BE2C (cell line): ENCODE measurements around the gene PTGFR.

Experiments used
- DNase-seq: peaks from one replicate; pipeline ENCODE4 v3.0.0-alpha.2; 2020
- H3K27me3 ChIP-seq: fragments of 250-450 bp; sonication (Bioruptor Pico); 2 replicates; pipeline ENCODE4 v1.5.1; 2020; ENCODE audit warnings: mild to moderate bottlenecking
- H3K36me3 ChIP-seq: fragments of 250-450 bp; sonication (Bioruptor Pico); 2 replicates; pipeline ENCODE4 v1.5.1; 2020; ENCODE audit warnings: mild to moderate bottlenecking
- H3K4me1 ChIP-seq: fragments of 250-450 bp; sonication (Bioruptor Pico); 2 replicates; pipeline ENCODE4 v1.5.1; 2020
- H3K4me3 ChIP-seq: 2 replicates; pipeline ENCODE4 v1.5.1; 2011; ENCODE audit warnings: low read depth, low read length
- H3K9me3 ChIP-seq: fragments of 250-450 bp; sonication (Bioruptor Pico); 2 replicates; pipeline ENCODE4 v1.5.1; 2020
- TF ChIP-seq, protein P1 (sequence below): IDR thresholded peaks from 2 replicates; pipeline ENCODE4 v1.5.1; 2012; ENCODE audit warnings: mild to moderate bottlenecking, low read depth, low read length

Gene PTGFR

DNA sequence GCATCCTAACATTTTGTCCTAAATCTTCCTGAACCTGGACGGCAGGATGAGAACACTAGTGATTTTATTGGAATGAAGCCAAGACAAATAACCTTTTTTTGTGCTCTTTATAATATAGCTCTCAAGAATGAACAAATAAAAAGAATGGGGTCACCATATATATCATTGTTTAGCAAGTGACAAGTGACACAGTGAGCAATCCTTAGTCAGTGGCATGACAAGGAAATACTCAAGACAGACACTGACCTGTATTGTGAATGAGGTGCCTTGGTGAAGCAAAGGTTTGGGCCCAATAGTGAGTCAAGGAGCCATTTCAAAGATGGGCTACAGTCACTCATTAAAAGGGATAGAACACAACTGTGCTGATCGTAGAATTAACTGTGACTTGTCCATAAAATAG lies 35.7 kb downstream of the PTGFR start:
- no peaks in the 10 kb centered on the region for H3K4me1 ChIP-seq
- H3K27me3 ChIP-seq, result no peaks in the 10 kb centered on the region
- H3K36me3 ChIP-seq, result no peaks in the 10 kb centered on the region
- TF ChIP-seq, protein P1, sequence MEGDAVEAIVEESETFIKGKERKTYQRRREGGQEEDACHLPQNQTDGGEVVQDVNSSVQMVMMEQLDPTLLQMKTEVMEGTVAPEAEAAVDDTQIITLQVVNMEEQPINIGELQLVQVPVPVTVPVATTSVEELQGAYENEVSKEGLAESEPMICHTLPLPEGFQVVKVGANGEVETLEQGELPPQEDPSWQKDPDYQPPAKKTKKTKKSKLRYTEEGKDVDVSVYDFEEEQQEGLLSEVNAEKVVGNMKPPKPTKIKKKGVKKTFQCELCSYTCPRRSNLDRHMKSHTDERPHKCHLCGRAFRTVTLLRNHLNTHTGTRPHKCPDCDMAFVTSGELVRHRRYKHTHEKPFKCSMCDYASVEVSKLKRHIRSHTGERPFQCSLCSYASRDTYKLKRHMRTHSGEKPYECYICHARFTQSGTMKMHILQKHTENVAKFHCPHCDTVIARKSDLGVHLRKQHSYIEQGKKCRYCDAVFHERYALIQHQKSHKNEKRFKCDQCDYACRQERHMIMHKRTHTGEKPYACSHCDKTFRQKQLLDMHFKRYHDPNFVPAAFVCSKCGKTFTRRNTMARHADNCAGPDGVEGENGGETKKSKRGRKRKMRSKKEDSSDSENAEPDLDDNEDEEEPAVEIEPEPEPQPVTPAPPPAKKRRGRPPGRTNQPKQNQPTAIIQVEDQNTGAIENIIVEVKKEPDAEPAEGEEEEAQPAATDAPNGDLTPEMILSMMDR, result no peak
- DNase-seq, result no peak
- H3K9me3 ChIP-seq, result no peaks in the 10 kb centered on the region
- H3K4me3 ChIP-seq, result no peak overlapping the region

DNA sequence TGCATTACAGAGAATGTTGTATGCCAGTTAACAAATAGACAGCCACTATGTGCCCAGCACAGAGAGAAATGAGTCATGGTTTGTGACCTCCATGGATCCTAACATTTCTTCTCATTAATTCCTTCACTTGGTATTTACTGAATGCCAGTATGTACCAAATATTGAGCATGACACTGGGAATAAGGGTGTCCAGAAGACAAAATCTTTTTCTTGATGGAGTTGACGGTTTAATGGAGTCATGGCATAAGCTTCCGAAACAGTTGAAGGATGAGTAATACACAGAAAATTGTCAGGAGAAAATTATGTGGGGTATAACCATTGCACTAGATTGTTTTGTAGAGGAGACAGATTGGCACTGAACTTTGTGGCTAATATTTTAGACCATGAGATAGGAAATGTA lies 36.9 kb downstream of the PTGFR start:
- TF ChIP-seq, protein P1, result no peak
- no peaks in the 10 kb centered on the region for H3K4me1 ChIP-seq
- DNase-seq, result no peak
- H3K4me3 ChIP-seq, result no peak overlapping the region
- no peaks in the 10 kb centered on the region for H3K36me3 ChIP-seq
- no peaks in the 10 kb centered on the region for H3K27me3 ChIP-seq
- no peaks in the 10 kb centered on the region for H3K9me3 ChIP-seq

DNA sequence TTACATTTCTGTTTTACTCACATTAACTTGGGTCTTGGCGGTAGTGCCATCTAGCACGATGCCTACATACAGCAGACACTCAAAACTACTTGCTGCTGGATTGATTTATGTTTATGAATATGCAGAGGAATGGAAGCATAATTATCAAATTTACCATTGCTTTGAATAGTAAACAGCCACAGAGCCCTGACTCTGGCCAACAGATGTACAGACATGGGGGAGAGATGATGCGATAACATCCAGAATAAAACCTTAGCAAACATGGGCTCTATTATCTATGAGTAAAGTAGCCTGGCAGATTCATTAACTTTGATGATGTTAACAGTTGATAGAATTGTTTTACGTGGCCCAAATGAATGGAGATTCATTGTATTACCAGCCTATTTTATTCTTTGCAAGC lies 42.8 kb downstream of the PTGFR start:
- no peaks in the 10 kb centered on the region for H3K4me1 ChIP-seq
- TF ChIP-seq, protein P1, result no peak

DNA sequence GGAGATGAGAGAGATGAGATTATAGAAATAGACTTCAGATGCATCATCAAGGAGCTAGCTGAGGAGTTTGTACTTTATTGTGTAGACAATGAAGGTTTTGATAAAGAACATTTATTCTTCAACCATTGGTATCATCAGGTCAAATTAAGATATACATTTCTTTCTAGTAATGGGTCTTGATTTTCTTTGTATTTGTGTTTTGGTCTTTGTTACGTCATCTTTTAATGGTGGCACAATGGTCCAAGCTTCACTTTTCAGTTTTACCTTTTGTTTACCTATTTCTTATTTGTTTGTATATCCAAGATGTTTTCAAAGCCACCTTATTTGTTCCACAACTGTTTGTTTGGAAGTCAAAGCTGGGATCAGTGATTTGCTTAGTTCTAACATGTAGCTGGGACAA lies 44.5 kb downstream of the PTGFR start:
- Histone ChIP-seq H3K9me3 (no peaks in the 10 kb centered on the region), H3K4me3 (no peak overlapping the region), H3K4me1 (no peaks in the 10 kb centered on the region), H3K36me3 (no peaks in the 10 kb centered on the region), H3K27me3 (no peaks in the 10 kb centered on the region)
- no peak for DNase-seq
- TF ChIP-seq, protein P1, result no peak

More for the DNA sequence above, 42.8 kb downstream of the PTGFR start:
- no peaks in the 10 kb centered on the region for H3K27me3 ChIP-seq
- no peaks in the 10 kb centered on the region for H3K9me3 ChIP-seq
- no peak for DNase-seq
- no peak overlapping the region for H3K4me3 ChIP-seq
- H3K36me3 ChIP-seq, result no peaks in the 10 kb centered on the region

DNA sequence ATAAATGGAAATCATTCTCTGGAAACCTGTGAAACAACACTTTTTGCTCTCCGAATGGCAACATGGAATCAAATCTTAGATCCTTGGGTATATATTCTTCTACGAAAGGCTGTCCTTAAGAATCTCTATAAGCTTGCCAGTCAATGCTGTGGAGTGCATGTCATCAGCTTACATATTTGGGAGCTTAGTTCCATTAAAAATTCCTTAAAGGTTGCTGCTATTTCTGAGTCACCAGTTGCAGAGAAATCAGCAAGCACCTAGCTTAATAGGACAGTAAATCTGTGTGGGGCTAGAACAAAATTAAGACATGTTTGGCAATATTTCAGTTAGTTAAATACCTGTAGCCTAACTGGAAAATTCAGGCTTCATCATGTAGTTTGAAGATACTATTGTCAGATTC lies 45.7 kb downstream of the PTGFR start:
- Histone ChIP-seq H3K27me3 (no peaks in the 10 kb centered on the region), H3K9me3 (no peaks in the 10 kb centered on the region), H3K36me3 (no peaks in the 10 kb centered on the region), H3K4me3 (no peak overlapping the region), H3K4me1 (no peaks in the 10 kb centered on the region)
- TF ChIP-seq, protein P1, result no peak
- no peak for DNase-seq

DNA sequence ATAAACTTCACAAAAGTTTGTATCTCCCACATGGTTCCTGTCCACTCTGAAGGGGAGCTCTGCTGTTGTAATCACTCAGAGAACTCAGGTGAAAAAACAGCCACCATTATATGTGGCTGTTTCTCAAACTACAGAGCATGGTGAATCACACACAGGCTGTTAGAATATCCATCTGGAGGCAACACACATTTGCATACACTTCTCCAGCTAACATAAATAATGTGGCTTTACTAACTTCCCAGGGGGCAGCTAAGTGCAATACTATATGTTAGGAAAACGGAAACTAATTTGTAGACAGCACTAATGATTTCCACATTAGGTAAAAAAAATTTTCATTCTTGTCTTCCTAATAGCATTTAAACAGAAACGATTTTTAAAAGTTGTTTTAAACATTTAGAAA lies 49.3 kb downstream of the PTGFR start:
- no peaks in the 10 kb centered on the region for H3K9me3 ChIP-seq
- TF ChIP-seq, protein P1, result no peak
- no peaks in the 10 kb centered on the region for H3K36me3 ChIP-seq
- H3K27me3 ChIP-seq, result no peaks in the 10 kb centered on the region
- H3K4me1 ChIP-seq, result no peaks in the 10 kb centered on the region
- DNase-seq, result no peak
- no peak overlapping the region for H3K4me3 ChIP-seq
